ENCODE results near the gene ING5.

The ING5 gene

GRCh38 chr2:241665731-241666440, 36.0 kb upstream of the ING5 start:
- no peak overlapping the region for H2BK5ac ChIP-seq (ENCODE audit: low read depth, low read length, poor library complexity, severe bottlenecking)
- no peak overlapping the region for H3K27ac ChIP-seq (ENCODE audit: low read length, poor library complexity, severe bottlenecking)
- H3K23ac ChIP-seq (ENCODE audit: low read length in 2 of 2): no peak overlapping the region
- H3K9ac ChIP-seq (ENCODE audit: low read length): peak overlapping the region; percentile 34
- H4K91ac ChIP-seq (ENCODE audit: low read length): no peak overlapping the region
- H3K79me1 ChIP-seq (replicated peaks; ENCODE audit: low read length, poor library complexity, severe bottlenecking): peaks cover 35% of the 10 kb centered on the region
- H3K14ac ChIP-seq (ENCODE audit: low read length in 2 of 2): no peak overlapping the region
- no peak for DNase-seq
- H3K4me1 ChIP-seq (ENCODE audit: control insufficient read depth, insufficient read depth, low read depth, low read length): peaks cover 23% of the 10 kb centered on the region
- H2BK15ac ChIP-seq (ENCODE audit: low read depth, poor library complexity, severe bottlenecking): no peak overlapping the region
- no peaks in the 10 kb centered on the region for H3K27me3 ChIP-seq (ENCODE audit: control insufficient read depth in 1 of 2, insufficient read depth in 1 of 2, low read length in 2 of 2)
- WGBS: 94% methylated on average over 20 of the region's 23 CpGs
- no peak overlapping the region for H3K4me3 ChIP-seq (ENCODE audit: insufficient read depth in 1 of 2, low read depth in 1 of 2, low read length in 2 of 2)
- H3K36me3 ChIP-seq (ENCODE audit: control insufficient read depth in 1 of 2, insufficient read depth in 2 of 2, low read depth in 1 of 2, low read length in 2 of 2): peaks cover 48 to 55% of the 10 kb centered on the region in 2 experiments
- H3K4me2 ChIP-seq (ENCODE audit: low read length, poor library complexity, severe bottlenecking): no peak overlapping the region
- H2AK5ac ChIP-seq (ENCODE audit: low read length, severe bottlenecking): no peak overlapping the region
- peak overlapping the region in 1 of 2 experiments; percentile 15 for H2BK12ac ChIP-seq (ENCODE audit: low read length in 2 of 2)
- H3K18ac ChIP-seq (ENCODE audit: low read depth in 1 of 2, low read length in 2 of 2): no peak overlapping the region
- H3K4ac ChIP-seq (ENCODE audit: low read depth in 1 of 2, low read length in 2 of 2): no peak overlapping the region
- H4K8ac ChIP-seq (ENCODE audit: low read length): no peak overlapping the region
- H2BK120ac ChIP-seq (ENCODE audit: low read depth, low read length): no peak overlapping the region
- no peak overlapping the region for H2AFZ ChIP-seq (ENCODE audit: low read depth, low read length)
- H3K9me3 ChIP-seq (ENCODE audit: control insufficient read depth, low read length): no peaks in the 10 kb centered on the region

GRCh38 chr2:241666627-241667400, 35.0 kb upstream of the ING5 start:
- H2AK5ac ChIP-seq (ENCODE audit: low read length, severe bottlenecking): no peak overlapping the region
- H3K36me3 ChIP-seq (ENCODE audit: control insufficient read depth in 1 of 2, insufficient read depth in 2 of 2, low read depth in 1 of 2, low read length in 2 of 2): peaks cover 48 to 55% of the 10 kb centered on the region in 2 experiments

GRCh38 chr2:241668354-241668753, 33.5 kb upstream of the ING5 start:
- Histone ChIP-seq H3K23ac (ENCODE audit: low read length in 2 of 2) (no peak overlapping the region), H3K18ac (ENCODE audit: low read depth in 1 of 2, low read length in 2 of 2) (no peak overlapping the region), H3K4ac (ENCODE audit: low read depth in 1 of 2, low read length in 2 of 2) (no peak overlapping the region), H3K79me1 (replicated peaks; ENCODE audit: low read length, poor library complexity, severe bottlenecking) (peaks cover 38% of the 10 kb centered on the region), H4K91ac (ENCODE audit: low read length) (peak overlapping the region; percentile 21), H2AFZ (ENCODE audit: low read depth, low read length) (no peak overlapping the region), H3K4me2 (ENCODE audit: low read length, poor library complexity, severe bottlenecking) (no peak overlapping the region), H3K4me3 (ENCODE audit: insufficient read depth in 1 of 2, low read depth in 1 of 2, low read length in 2 of 2) (no peak overlapping the region), H3K4me1 (ENCODE audit: control insufficient read depth, insufficient read depth, low read depth, low read length) (peaks cover 24% of the 10 kb centered on the region), H3K27ac (ENCODE audit: low read length, poor library complexity, severe bottlenecking) (no peak overlapping the region), H4K8ac (ENCODE audit: low read length) (no peak overlapping the region), H3K9me3 (ENCODE audit: control insufficient read depth, low read length) (no peaks in the 10 kb centered on the region), H2AK5ac (ENCODE audit: low read length, severe bottlenecking) (no peak overlapping the region), H2BK12ac (ENCODE audit: low read length in 2 of 2) (no peak overlapping the region), H3K36me3 (ENCODE audit: control insufficient read depth in 1 of 2, insufficient read depth in 2 of 2, low read depth in 1 of 2, low read length in 2 of 2) (peaks cover 63 to 64% of the 10 kb centered on the region in 2 experiments), H2BK120ac (ENCODE audit: low read depth, low read length) (no peak overlapping the region), H2BK15ac (ENCODE audit: low read depth, poor library complexity, severe bottlenecking) (no peak overlapping the region), H3K9ac (ENCODE audit: low read length) (no peak overlapping the region), H2BK5ac (ENCODE audit: low read depth, low read length, poor library complexity, severe bottlenecking) (no peak overlapping the region), H3K14ac (ENCODE audit: low read length in 2 of 2) (no peak overlapping the region), H3K27me3 (ENCODE audit: control insufficient read depth in 1 of 2, insufficient read depth in 1 of 2, low read length in 2 of 2) (no peaks in the 10 kb centered on the region)
- DNase-seq: no peak
- WGBS: 96% methylated on average over 17 of the region's 21 CpGs

More at GRCh38 chr2:241666627-241667400, 35.0 kb upstream of the ING5 start:
- no peak overlapping the region for H3K4me2 ChIP-seq (ENCODE audit: low read length, poor library complexity, severe bottlenecking)
- peak overlapping the region; percentile 28 for H4K91ac ChIP-seq (ENCODE audit: low read length)
- peaks cover 23% of the 10 kb centered on the region for H3K4me1 ChIP-seq (ENCODE audit: control insufficient read depth, insufficient read depth, low read depth, low read length)
- no peaks in the 10 kb centered on the region for H3K9me3 ChIP-seq (ENCODE audit: control insufficient read depth, low read length)
- no peak overlapping the region for H3K4ac ChIP-seq (ENCODE audit: low read depth in 1 of 2, low read length in 2 of 2)
- no peak overlapping the region for H2BK12ac ChIP-seq (ENCODE audit: low read length in 2 of 2)
- DNase-seq: peak; percentile 47
- no peaks in the 10 kb centered on the region for H3K27me3 ChIP-seq (ENCODE audit: control insufficient read depth in 1 of 2, insufficient read depth in 1 of 2, low read length in 2 of 2)
- H3K4me3 ChIP-seq (ENCODE audit: insufficient read depth in 1 of 2, low read depth in 1 of 2, low read length in 2 of 2): no peak overlapping the region
- H3K27ac ChIP-seq (ENCODE audit: low read length, poor library complexity, severe bottlenecking): no peak overlapping the region
- no peak overlapping the region for H4K8ac ChIP-seq (ENCODE audit: low read length)
- H2AFZ ChIP-seq (ENCODE audit: low read depth, low read length): no peak overlapping the region
- H3K79me1 ChIP-seq (replicated peaks; ENCODE audit: low read length, poor library complexity, severe bottlenecking): peaks cover 32% of the 10 kb centered on the region
- H2BK5ac ChIP-seq (ENCODE audit: low read depth, low read length, poor library complexity, severe bottlenecking): no peak overlapping the region
- H3K9ac ChIP-seq (ENCODE audit: low read length): no peak overlapping the region
- no peak overlapping the region for H2BK120ac ChIP-seq (ENCODE audit: low read depth, low read length)
- H3K14ac ChIP-seq (ENCODE audit: low read length in 2 of 2): no peak overlapping the region
- no peak overlapping the region for H2BK15ac ChIP-seq (ENCODE audit: low read depth, poor library complexity, severe bottlenecking)
- no peak overlapping the region for H3K23ac ChIP-seq (ENCODE audit: low read length in 2 of 2)
- no peak overlapping the region for H3K18ac ChIP-seq (ENCODE audit: low read depth in 1 of 2, low read length in 2 of 2)
- WGBS: 79% methylated on average over 37 of the region's 42 CpGs

- H4K91ac ChIP-seq (ENCODE audit: low read length): peak overlapping the region; percentile 29
- DNase-seq: no peak
- no peak overlapping the region for H2AK5ac ChIP-seq (ENCODE audit: low read length, severe bottlenecking)
- H3K4me3 ChIP-seq (ENCODE audit: insufficient read depth in 1 of 2, low read depth in 1 of 2, low read length in 2 of 2): no peak overlapping the region
- peaks cover 66 to 67% of the 10 kb centered on the region in 2 experiments for H3K36me3 ChIP-seq (ENCODE audit: control insufficient read depth in 1 of 2, insufficient read depth in 2 of 2, low read depth in 1 of 2, low read length in 2 of 2)
- no CpG with 5 or more reads among the region's 12 CpGs for WGBS
- H3K9ac ChIP-seq (ENCODE audit: low read length): no peak overlapping the region
- no peak overlapping the region for H2BK120ac ChIP-seq (ENCODE audit: low read depth, low read length)
- no peaks in the 10 kb centered on the region for H3K9me3 ChIP-seq (ENCODE audit: control insufficient read depth, low read length)
- H3K18ac ChIP-seq (ENCODE audit: low read depth in 1 of 2, low read length in 2 of 2): no peak overlapping the region
- no peaks in the 10 kb centered on the region for H3K27me3 ChIP-seq (ENCODE audit: control insufficient read depth in 1 of 2, insufficient read depth in 1 of 2, low read length in 2 of 2)
- H3K27ac ChIP-seq (ENCODE audit: low read length, poor library complexity, severe bottlenecking): no peak overlapping the region
- H3K14ac ChIP-seq (ENCODE audit: low read length in 2 of 2): no peak overlapping the region
- H4K8ac ChIP-seq (ENCODE audit: low read length): no peak overlapping the region
- no peak overlapping the region for H2BK5ac ChIP-seq (ENCODE audit: low read depth, low read length, poor library complexity, severe bottlenecking)
- no peak overlapping the region for H2BK15ac ChIP-seq (ENCODE audit: low read depth, poor library complexity, severe bottlenecking)
- H3K4me2 ChIP-seq (ENCODE audit: low read length, poor library complexity, severe bottlenecking): no peak overlapping the region
- no peak overlapping the region for H2BK12ac ChIP-seq (ENCODE audit: low read length in 2 of 2)
- peaks cover 27% of the 10 kb centered on the region for H3K4me1 ChIP-seq (ENCODE audit: control insufficient read depth, insufficient read depth, low read depth, low read length)
- H3K79me1 ChIP-seq (replicated peaks; ENCODE audit: low read length, poor library complexity, severe bottlenecking): peaks cover 40% of the 10 kb centered on the region
- H3K4ac ChIP-seq (ENCODE audit: low read depth in 1 of 2, low read length in 2 of 2): no peak overlapping the region
- no peak overlapping the region for H3K23ac ChIP-seq (ENCODE audit: low read length in 2 of 2)
- H2AFZ ChIP-seq (ENCODE audit: low read depth, low read length): no peak overlapping the region
These were observed 33.0 kb upstream of the ING5 start for GRCh38 chr2:241668839-241669238.
